SH-SY5Y (cell line): ENCODE results near the gene RASGRP2.

Experiments used
- GATA2 ChIP-seq: IDR thresholded peaks from 2 replicates; pipeline ENCODE4 v1.6.1; 2011; ENCODE audit warnings: mild to moderate bottlenecking, low read depth, low read length
- GATA3 ChIP-seq: IDR thresholded peaks from 2 replicates; pipeline ENCODE4 v1.6.1; 2011; ENCODE audit warnings: low read depth, mild to moderate bottlenecking, low read length, moderate library complexity

- TF ChIP-seq GATA2 (no peak), GATA3 (no peak)
Observed at GRCh38 chr11:64758330-64759079, 14.6 kb upstream of the RASGRP2 start.
